Brain microvascular endothelial cell (primary cell): ENCODE data around the gene LHCGR.
"Not testable (repeated sequence)": the region's sequence is repeated elsewhere in the genome, so short reads cannot be mapped to it uniquely, and the experiment has no call there.

Source experiments
- DNase-seq: peaks from one replicate; pipeline ENCODE4 v3.0.0-alpha.2; 2020
- H3K27ac ChIP-seq: fragments of 250-450 bp; sonication (Bioruptor Pico); 2 replicates; pipeline ENCODE4 v1.5.1; 2020; ENCODE audit warnings: mild to moderate bottlenecking, moderate library complexity
- H3K27me3 ChIP-seq: fragments of 250-450 bp; sonication (Bioruptor Pico); replicated peaks from 2 replicates; pipeline ENCODE4 v1.5.1; 2020; ENCODE audit warnings: mild to moderate bottlenecking
- H3K36me3 ChIP-seq: fragments of 250-450 bp; sonication (Bioruptor Pico); replicated peaks from 2 replicates; pipeline ENCODE4 v1.5.1; 2020; ENCODE audit warnings: mild to moderate bottlenecking
- H3K4me3 ChIP-seq: 2 replicates; pipeline ENCODE4 v1.5.1; 2011; ENCODE audit warnings: low read depth, mild to moderate bottlenecking, control low read depth, low read length, moderate library complexity
- in situ Hi-C: cut with HindIII; loops from 2 replicates; pipeline ENCODE4 v1.10.0; 2017; ENCODE audit warnings: low sequenced_read_pairs, low pct_ligation_motif_present
- TF ChIP-seq, protein P1 (sequence below): IDR thresholded peaks from 2 replicates; pipeline ENCODE4 v1.5.1; 2011; ENCODE audit warnings: low read depth, mild to moderate bottlenecking, moderate library complexity, low read length, control low read depth, inconsistent platforms; ENCODE audit errors: missing control alignments

Gene LHCGR

GRCh38 chr2:48753228-48753627 lies 2.3 kb downstream of the LHCGR start:
- no peak overlapping the region for H3K4me3 ChIP-seq
- H3K27me3 ChIP-seq, result peaks cover 7% of the 10 kb centered on the region
- in situ Hi-C loops, result no loop called here
- TF ChIP-seq, protein P1, sequence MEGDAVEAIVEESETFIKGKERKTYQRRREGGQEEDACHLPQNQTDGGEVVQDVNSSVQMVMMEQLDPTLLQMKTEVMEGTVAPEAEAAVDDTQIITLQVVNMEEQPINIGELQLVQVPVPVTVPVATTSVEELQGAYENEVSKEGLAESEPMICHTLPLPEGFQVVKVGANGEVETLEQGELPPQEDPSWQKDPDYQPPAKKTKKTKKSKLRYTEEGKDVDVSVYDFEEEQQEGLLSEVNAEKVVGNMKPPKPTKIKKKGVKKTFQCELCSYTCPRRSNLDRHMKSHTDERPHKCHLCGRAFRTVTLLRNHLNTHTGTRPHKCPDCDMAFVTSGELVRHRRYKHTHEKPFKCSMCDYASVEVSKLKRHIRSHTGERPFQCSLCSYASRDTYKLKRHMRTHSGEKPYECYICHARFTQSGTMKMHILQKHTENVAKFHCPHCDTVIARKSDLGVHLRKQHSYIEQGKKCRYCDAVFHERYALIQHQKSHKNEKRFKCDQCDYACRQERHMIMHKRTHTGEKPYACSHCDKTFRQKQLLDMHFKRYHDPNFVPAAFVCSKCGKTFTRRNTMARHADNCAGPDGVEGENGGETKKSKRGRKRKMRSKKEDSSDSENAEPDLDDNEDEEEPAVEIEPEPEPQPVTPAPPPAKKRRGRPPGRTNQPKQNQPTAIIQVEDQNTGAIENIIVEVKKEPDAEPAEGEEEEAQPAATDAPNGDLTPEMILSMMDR, result no peak
- H3K27ac ChIP-seq, result no peak overlapping the region
- DNase-seq, result no peak
- no peaks in the 10 kb centered on the region for H3K36me3 ChIP-seq

GRCh38 chr2:48750128-48750739 lies 5.3 kb downstream of the LHCGR start:
- in situ Hi-C loops, result no loop called here
- no peak for DNase-seq
- Histone ChIP-seq H3K4me3 (no peak overlapping the region), H3K27ac (no peak overlapping the region), H3K36me3 (no peaks in the 10 kb centered on the region), H3K27me3 (peaks cover 2% of the 10 kb centered on the region)
- TF ChIP-seq, protein P1, result no peak

DNA sequence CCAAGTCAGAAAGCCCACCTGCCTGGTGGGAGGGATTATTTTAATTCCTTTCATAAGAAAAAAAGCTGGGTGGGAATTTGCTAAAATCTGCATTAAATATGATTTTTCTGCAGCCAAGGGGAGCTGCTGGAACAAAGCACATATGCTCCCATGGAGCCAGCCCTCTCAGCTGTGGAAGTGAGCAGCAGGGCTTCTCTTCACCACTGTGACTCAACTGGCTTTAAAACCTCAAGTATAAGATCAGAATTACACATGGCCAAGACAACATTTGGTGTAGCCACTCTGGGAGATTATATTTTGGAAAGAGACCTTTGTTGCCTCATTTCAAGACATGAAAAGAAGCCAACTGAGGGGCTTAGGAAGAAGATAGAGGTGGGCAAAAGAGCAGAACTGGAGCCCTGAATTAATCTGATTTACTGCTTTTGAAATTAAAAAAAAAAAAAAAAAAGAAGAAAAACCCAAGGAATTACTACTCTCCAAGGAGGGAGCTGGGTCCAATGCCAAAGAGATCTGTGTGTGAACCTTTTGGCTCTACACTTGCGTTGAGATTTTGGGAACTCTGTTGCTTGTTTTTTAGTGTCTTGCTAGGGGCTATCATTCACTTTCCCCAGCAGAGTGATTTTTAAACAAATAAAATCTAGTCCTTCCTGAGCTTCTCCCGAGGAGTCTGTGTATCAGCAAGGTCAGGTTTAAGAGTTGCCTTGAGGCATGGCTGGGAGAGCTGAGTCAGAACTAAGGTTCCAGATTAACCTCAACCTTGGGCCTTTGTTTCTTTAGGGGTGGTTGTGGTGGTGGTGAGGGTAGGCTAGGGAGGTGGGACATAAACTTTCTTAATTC lies 6.0 kb downstream of the LHCGR start:
- Histone ChIP-seq H3K27ac (no peak overlapping the region), H3K27me3 (no peaks in the 10 kb centered on the region), H3K36me3 (no peaks in the 10 kb centered on the region), H3K4me3 (no peak overlapping the region)
- in situ Hi-C loops, result no loop called here
- TF ChIP-seq, protein P1, result no peak
- DNase-seq, result no peak

GRCh38 chr2:48747319-48747718 lies 8.2 kb downstream of the LHCGR start:
- no peaks in the 10 kb centered on the region for H3K27me3 ChIP-seq
- DNase-seq, result no peak
- H3K27ac ChIP-seq, result no peak overlapping the region
- in situ Hi-C loops, result no loop called here
- TF ChIP-seq, protein P1, result no peak
- no peak overlapping the region for H3K4me3 ChIP-seq
- H3K36me3 ChIP-seq, result no peaks in the 10 kb centered on the region

- H3K4me3 ChIP-seq, in situ Hi-C loops, DNase-seq, H3K27ac ChIP-seq, H3K36me3 ChIP-seq, H3K27me3 ChIP-seq: not testable (repeated sequence)
These were observed 16.3 kb downstream of the LHCGR start for GRCh38 chr2:48739236-48739635.

GRCh38 chr2:48738806-48739205 lies 16.7 kb downstream of the LHCGR start:
- Histone ChIP-seq H3K27me3 (no peaks in the 10 kb centered on the region), H3K27ac (no peak overlapping the region), H3K4me3 (no peak overlapping the region), H3K36me3 (no peaks in the 10 kb centered on the region)
- DNase-seq, result no peak
- in situ Hi-C loops, result no loop called here
- TF ChIP-seq, protein P1, result no peak
